ENCODE results near the gene CDK17. TPM values are rescaled to one million over a fixed set of nuclear protein-coding genes. Genes with fewer than 3 reads are reported as not detected.
A peak's percentile ranks its signal among the peaks of the same experiment; 100 is the strongest.

CDK17 gene
- 237 and 276 TPM in 2 replicates for total RNA-seq

GRCh38 chr12:96399919-96400630 lies at the start of gene CDK17:
Gene CDK17 (minus strand): TSS chr12:96400439. CDS start chr12:96334836, 65,603 bp downstream.

Small RNA genes within 50 kb of the gene (small RNA-seq; reads per million reads assigned to genes)
- gene RN7SKP11: 3.0 reads per million, percentile 87 among the genes with 10 or more reads in this experiment
- gene RNU4-24P: not detected

Other genes starting within 250 kb of the CDK17 start
- gene ELK3, start 206.1 kb downstream of the CDK17 start, total RNA-seq: 80.7 and 118 TPM in 2 replicates
- 15.0 and 16.0 TPM in 2 replicates for gene CFAP54, start 89.1 kb upstream of the CDK17 start, total RNA-seq